HCT116 (cell line): ENCODE data around the gene VCAN. TPM values are rescaled to one million over a fixed set of nuclear protein-coding genes. Genes with fewer than 3 reads are reported as not detected.

ENCODE experiments used
- ATAC-seq: fragments of 200-7000 bp; cut with Tn5 transposase; 2 replicates; pipeline ENCODE4 v1.9.1; 2020; ENCODE audit warnings: mild to moderate bottlenecking, moderate library complexity
- BruUV-seq: library from RNA; stranded (reverse); fragments of 400-500 nt; replicated peaks from 2 replicates; lab custom pipeline; 2021; lab: Mats Ljungman, UMichigan
- CTCF ChIA-PET: fragments of 300-600 bp; sonication (Branson Sonifier 250); formaldehyde crosslinking; loops from one replicate; lab custom pipeline; 2021; ENCODE audit warnings: antibody characterized with exemption; lab: Charles Lee
- POLR2A ChIA-PET: fragments of 300-600, 350-600 bp; sonication (Branson Sonifier 250); formaldehyde crosslinking; loops from one replicate; lab custom pipeline; 2021; ENCODE audit warnings: antibody characterized with exemption; lab: Charles Lee
- RAD21 ChIA-PET, 2 experiments: fragments of 300-600 bp; sonication (Branson Sonifier 250); formaldehyde crosslinking; loops; one replicate each; lab custom pipeline; 2023; ENCODE audit warnings: low total read pairs in 2 of 2; ENCODE audit not compliant: uncharacterized antibody in 2 of 2, unreplicated experiment in 2 of 2, low non-redundant PET in 1 of 2; lab: Charles Lee
- DNase-seq: peaks from one replicate; pipeline ENCODE4 v3.0.0-alpha.2; 2010; ENCODE audit warnings: low read depth, low spot score
- H2AFZ ChIP-seq: fragments of 200-600 bp; shearing (Covaris generic), sonication (generic); 2 replicates; pipeline ENCODE4 v1.6.1; 2017; ENCODE audit warnings: low read depth, mixed run types, mixed read lengths, antibody characterized with exemption, low read length; ENCODE audit not compliant: poor library complexity, severe bottlenecking
- H3K27ac ChIP-seq: 2 replicates; pipeline ENCODE4 v1.5.1; 2012; ENCODE audit warnings: low read depth, low read length
- H3K27me3 ChIP-seq: fragments of 200-600 bp; sonication (generic); 2 replicates; pipeline ENCODE4 v1.6.1; 2016; ENCODE audit warnings: mixed run types, low read length, mixed read lengths; ENCODE audit not compliant: insufficient read depth
- H3K36me3 ChIP-seq, 2 experiments: fragments of 200-500 bp in 1 of 2; fragments of 200-600 bp in 1 of 2; sonication (Bioruptor generic) in 1 of 2; sonication (generic) in 1 of 2; 2 replicates each; pipeline versions ENCODE4 v1.5.1 to v1.6.1; 2014 to 2016; ENCODE audit warnings: low read length in 2 of 2, inconsistent platforms in 1 of 2, mixed read lengths in 1 of 2, mixed run types in 1 of 2; ENCODE audit not compliant: insufficient read depth in 2 of 2, control insufficient read depth in 1 of 2
- H3K4me1 ChIP-seq, 2 experiments: fragments of 200-600 bp in 1 of 2; sonication (generic) in 1 of 2; 2 replicates each; pipeline versions ENCODE4 v1.5.1 to v1.6.1; 2012 to 2017; ENCODE audit warnings: low read length in 2 of 2, inconsistent platforms in 1 of 2, mild to moderate bottlenecking in 1 of 2, mixed read lengths in 1 of 2, mixed run types in 1 of 2, moderate library complexity in 1 of 2; ENCODE audit not compliant: insufficient read depth in 2 of 2, control insufficient read depth in 1 of 2
- H3K4me2 ChIP-seq: fragments of 200-600 bp; sonication (generic); 2 replicates; pipeline ENCODE4 v1.6.1; 2017; ENCODE audit warnings: mixed run types, low read length, mixed read lengths
- H3K4me3 ChIP-seq, 2 experiments: fragments of 200-600 bp in 1 of 2; sonication (generic) in 1 of 2; replicated peaks in 1 of 2; 2 replicates each; pipeline ENCODE4 v1.5.1; 2011 to 2016; ENCODE audit warnings: low read length in 2 of 2, control low read depth in 1 of 2, low read depth in 1 of 2, mild to moderate bottlenecking in 1 of 2, mixed read lengths in 1 of 2, mixed run types in 1 of 2
- H3K79me2 ChIP-seq: fragments of 200-600 bp; sonication (generic); 2 replicates; pipeline ENCODE4 v1.6.1; 2017; ENCODE audit warnings: mild to moderate bottlenecking, mixed run types, low read length, moderate library complexity, mixed read lengths; ENCODE audit not compliant: insufficient read depth
- H3K9ac ChIP-seq: fragments of 200-600 bp; sonication (generic); 2 replicates; pipeline ENCODE4 v1.6.1; 2016; ENCODE audit warnings: low read length, mixed read lengths
- H3K9me2 ChIP-seq: fragments of 200-600 bp; sonication (generic), shearing (Covaris generic); 2 replicates; pipeline ENCODE4 v1.6.1; 2017; ENCODE audit warnings: mixed run types, mild to moderate bottlenecking, moderate library complexity; ENCODE audit not compliant: insufficient read depth
- H3K9me3 ChIP-seq, 2 experiments: fragments of 200-500 bp in 1 of 2; fragments of 200-600 bp in 1 of 2; sonication (Bioruptor generic) in 1 of 2; sonication (generic) in 1 of 2; 2 replicates each; pipeline ENCODE4 v1.6.1; 2014 to 2017; ENCODE audit warnings: low read length in 2 of 2, mixed read lengths in 2 of 2, inconsistent platforms in 1 of 2, low read depth in 1 of 2, mild to moderate bottlenecking in 1 of 2, mixed run types in 1 of 2, moderate library complexity in 1 of 2; ENCODE audit not compliant: control insufficient read depth in 1 of 2, insufficient read depth in 1 of 2
- H4K20me1 ChIP-seq: fragments of 200-600 bp; sonication (generic), shearing (Covaris generic); 2 replicates; pipeline ENCODE4 v1.6.1; 2017; ENCODE audit warnings: mixed run types, mild to moderate bottlenecking, moderate library complexity; ENCODE audit not compliant: insufficient read depth
- CBX3 ChIP-seq: IDR thresholded peaks from 2 replicates; pipeline ENCODE4 v1.6.1; 2012; ENCODE audit warnings: low read depth
- CEBPB ChIP-seq: IDR thresholded peaks from 2 replicates; pipeline ENCODE4 v1.6.1; 2012; ENCODE audit warnings: low read depth
- EGR1 ChIP-seq: IDR thresholded peaks from 2 replicates; pipeline ENCODE4 v1.6.1; 2012; ENCODE audit warnings: low read depth
- EZH2phosphoT487 ChIP-seq: fragments of 200-600 bp; IDR thresholded peaks from 2 replicates; pipeline ENCODE4 v1.6.1; 2018; ENCODE audit warnings: antibody characterized with exemption, borderline replicate concordance
- POLR2A ChIP-seq: IDR thresholded peaks from 2 replicates; pipeline ENCODE4 v1.7.0; 2011; ENCODE audit warnings: borderline replicate concordance; ENCODE audit not compliant: insufficient read depth, insufficient read length; ENCODE audit errors: extremely low read depth
- POLR2AphosphoS5 ChIP-seq: IDR thresholded peaks from 2 replicates; pipeline ENCODE4 v1.6.1; 2011; ENCODE audit warnings: mild to moderate bottlenecking, low read depth, low read length, moderate library complexity
- SIN3A ChIP-seq: IDR thresholded peaks from 2 replicates; pipeline ENCODE4 v1.6.1; 2012; ENCODE audit warnings: low read depth
- SRF ChIP-seq: IDR thresholded peaks from 2 replicates; pipeline ENCODE4 v1.6.1; 2012; ENCODE audit warnings: low read depth
- TCF7L2 ChIP-seq: IDR thresholded peaks from 2 replicates; pipeline ENCODE4 v1.7.0; 2011; ENCODE audit warnings: borderline replicate concordance, inconsistent platforms; ENCODE audit not compliant: insufficient read depth, insufficient read length; ENCODE audit errors: extremely low read depth
- YY1 ChIP-seq: IDR thresholded peaks from 2 replicates; pipeline ENCODE4 v1.6.1; 2011; ENCODE audit warnings: low read length, low read depth, moderate library complexity, mild to moderate bottlenecking; ENCODE audit not compliant: insufficient replicate concordance; ENCODE audit errors: extremely low read depth
- intact Hi-C: fragments of 100-400 bp; cut with micrococcal nuclease; formaldehyde crosslinking; loops from 2 replicates; pipeline ENCODE4 v1.10.0; 2022
- total RNA-seq: library from RNA; stranded (reverse); gene quantifications from one replicate; pipeline ENCODE4 v1.2.1, GENCODE V29; 2021; ENCODE audit not compliant: unreplicated experiment
- TF ChIP-seq, protein P1 (sequence below), 3 experiments: fragments of 200-600 bp in 1 of 3; sonication (generic) in 1 of 3; IDR thresholded peaks in 2 of 3; conservative IDR thresholded peaks in 1 of 3; 2 replicates each; pipeline ENCODE4 v1.5.1; 2012 to 2017; ENCODE audit warnings: low read depth in 2 of 3, low read length in 2 of 3, antibody characterized with exemption in 1 of 3, borderline replicate concordance in 1 of 3, control low read depth in 1 of 3, mild to moderate bottlenecking in 1 of 3, mixed read lengths in 1 of 3, mixed run types in 1 of 3, moderate library complexity in 1 of 3; ENCODE audit not compliant: insufficient read depth in 1 of 3
- TF ChIP-seq, protein P2 (sequence below): IDR thresholded peaks from 2 replicates; pipeline ENCODE4 v1.6.1; 2012; ENCODE audit warnings: low read depth
- TF ChIP-seq, protein P3 (sequence below): IDR thresholded peaks from 2 replicates; pipeline ENCODE4 v1.6.1; 2012
- TF ChIP-seq, protein P4 (sequence below): IDR thresholded peaks from 2 replicates; pipeline ENCODE4 v1.6.1; 2011; ENCODE audit warnings: mild to moderate bottlenecking, low read length, moderate library complexity; ENCODE audit not compliant: insufficient replicate concordance; ENCODE audit errors: extremely low read depth

VCAN gene
- total RNA-seq, 1 experiment from 2014 or later, result 49.9 TPM

DNA sequence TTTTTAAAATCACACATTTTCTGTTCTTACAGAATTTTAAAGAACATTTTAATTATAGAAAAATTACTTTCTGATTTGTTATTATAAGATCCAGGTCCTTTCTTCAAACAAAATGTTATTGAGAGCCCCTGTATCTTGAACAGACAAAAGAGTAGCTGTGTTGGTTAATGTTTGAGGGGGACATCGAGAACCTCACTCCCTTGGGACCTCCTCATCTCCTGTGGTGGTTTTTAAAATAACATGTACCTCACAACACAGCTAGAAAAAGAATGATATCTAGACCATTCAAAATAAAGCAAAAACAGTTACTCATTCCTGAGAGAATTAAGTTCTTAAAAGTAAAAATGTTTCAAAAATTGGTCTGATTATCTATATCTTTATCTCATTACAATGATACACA is 54.7 kb downstream of the VCAN start:
- Histone ChIP-seq H4K20me1 (no peaks in the 10 kb centered on the region), H3K4me1 (no peaks in the 10 kb centered on the region), H3K9ac (no peak overlapping the region), H3K9me3 (no peaks in the 10 kb centered on the region), H3K4me2 (no peak overlapping the region), H3K79me2 (no peaks in the 10 kb centered on the region), H3K27me3 (no peaks in the 10 kb centered on the region), H2AFZ (no peak overlapping the region), H3K9me2 (no peaks in the 10 kb centered on the region), H3K27ac (no peak overlapping the region), H3K36me3 (no peaks in the 10 kb centered on the region), H3K4me3 (no peak overlapping the region)
- ChIA-PET POLR2A (no interaction called here), RAD21 (no interaction called here), CTCF (no interaction called here)
- TF ChIP-seq CBX3, result no peak
- no peak for TF ChIP-seq SIN3A
- no peak for TF ChIP-seq EZH2phosphoT487
- TF ChIP-seq, protein P1, sequence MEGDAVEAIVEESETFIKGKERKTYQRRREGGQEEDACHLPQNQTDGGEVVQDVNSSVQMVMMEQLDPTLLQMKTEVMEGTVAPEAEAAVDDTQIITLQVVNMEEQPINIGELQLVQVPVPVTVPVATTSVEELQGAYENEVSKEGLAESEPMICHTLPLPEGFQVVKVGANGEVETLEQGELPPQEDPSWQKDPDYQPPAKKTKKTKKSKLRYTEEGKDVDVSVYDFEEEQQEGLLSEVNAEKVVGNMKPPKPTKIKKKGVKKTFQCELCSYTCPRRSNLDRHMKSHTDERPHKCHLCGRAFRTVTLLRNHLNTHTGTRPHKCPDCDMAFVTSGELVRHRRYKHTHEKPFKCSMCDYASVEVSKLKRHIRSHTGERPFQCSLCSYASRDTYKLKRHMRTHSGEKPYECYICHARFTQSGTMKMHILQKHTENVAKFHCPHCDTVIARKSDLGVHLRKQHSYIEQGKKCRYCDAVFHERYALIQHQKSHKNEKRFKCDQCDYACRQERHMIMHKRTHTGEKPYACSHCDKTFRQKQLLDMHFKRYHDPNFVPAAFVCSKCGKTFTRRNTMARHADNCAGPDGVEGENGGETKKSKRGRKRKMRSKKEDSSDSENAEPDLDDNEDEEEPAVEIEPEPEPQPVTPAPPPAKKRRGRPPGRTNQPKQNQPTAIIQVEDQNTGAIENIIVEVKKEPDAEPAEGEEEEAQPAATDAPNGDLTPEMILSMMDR (IDR thresholded peaks at IDR 0.05 in 2 of 3, conservative IDR thresholded peaks at IDR 0.05 in 1 of 3; ENCODE audit: borderline replicate concordance in 1 of 3, insufficient read depth in 1 of 3, low read depth in 2 of 3, low read length in 2 of 3), result no peak
- no peak for TF ChIP-seq CEBPB
- TF ChIP-seq, protein P2, sequence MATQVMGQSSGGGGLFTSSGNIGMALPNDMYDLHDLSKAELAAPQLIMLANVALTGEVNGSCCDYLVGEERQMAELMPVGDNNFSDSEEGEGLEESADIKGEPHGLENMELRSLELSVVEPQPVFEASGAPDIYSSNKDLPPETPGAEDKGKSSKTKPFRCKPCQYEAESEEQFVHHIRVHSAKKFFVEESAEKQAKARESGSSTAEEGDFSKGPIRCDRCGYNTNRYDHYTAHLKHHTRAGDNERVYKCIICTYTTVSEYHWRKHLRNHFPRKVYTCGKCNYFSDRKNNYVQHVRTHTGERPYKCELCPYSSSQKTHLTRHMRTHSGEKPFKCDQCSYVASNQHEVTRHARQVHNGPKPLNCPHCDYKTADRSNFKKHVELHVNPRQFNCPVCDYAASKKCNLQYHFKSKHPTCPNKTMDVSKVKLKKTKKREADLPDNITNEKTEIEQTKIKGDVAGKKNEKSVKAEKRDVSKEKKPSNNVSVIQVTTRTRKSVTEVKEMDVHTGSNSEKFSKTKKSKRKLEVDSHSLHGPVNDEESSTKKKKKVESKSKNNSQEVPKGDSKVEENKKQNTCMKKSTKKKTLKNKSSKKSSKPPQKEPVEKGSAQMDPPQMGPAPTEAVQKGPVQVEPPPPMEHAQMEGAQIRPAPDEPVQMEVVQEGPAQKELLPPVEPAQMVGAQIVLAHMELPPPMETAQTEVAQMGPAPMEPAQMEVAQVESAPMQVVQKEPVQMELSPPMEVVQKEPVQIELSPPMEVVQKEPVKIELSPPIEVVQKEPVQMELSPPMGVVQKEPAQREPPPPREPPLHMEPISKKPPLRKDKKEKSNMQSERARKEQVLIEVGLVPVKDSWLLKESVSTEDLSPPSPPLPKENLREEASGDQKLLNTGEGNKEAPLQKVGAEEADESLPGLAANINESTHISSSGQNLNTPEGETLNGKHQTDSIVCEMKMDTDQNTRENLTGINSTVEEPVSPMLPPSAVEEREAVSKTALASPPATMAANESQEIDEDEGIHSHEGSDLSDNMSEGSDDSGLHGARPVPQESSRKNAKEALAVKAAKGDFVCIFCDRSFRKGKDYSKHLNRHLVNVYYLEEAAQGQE, result no peak
- TF ChIP-seq, protein P3, sequence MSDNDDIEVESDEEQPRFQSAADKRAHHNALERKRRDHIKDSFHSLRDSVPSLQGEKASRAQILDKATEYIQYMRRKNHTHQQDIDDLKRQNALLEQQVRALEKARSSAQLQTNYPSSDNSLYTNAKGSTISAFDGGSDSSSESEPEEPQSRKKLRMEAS, result no peak
- no peak for TF ChIP-seq POLR2AphosphoS5
- no peak for TF ChIP-seq EGR1
- no peak for TF ChIP-seq POLR2A
- no peak for TF ChIP-seq SRF
- TF ChIP-seq YY1, result no peak
- no peak for TF ChIP-seq TCF7L2
- TF ChIP-seq, protein P4, sequence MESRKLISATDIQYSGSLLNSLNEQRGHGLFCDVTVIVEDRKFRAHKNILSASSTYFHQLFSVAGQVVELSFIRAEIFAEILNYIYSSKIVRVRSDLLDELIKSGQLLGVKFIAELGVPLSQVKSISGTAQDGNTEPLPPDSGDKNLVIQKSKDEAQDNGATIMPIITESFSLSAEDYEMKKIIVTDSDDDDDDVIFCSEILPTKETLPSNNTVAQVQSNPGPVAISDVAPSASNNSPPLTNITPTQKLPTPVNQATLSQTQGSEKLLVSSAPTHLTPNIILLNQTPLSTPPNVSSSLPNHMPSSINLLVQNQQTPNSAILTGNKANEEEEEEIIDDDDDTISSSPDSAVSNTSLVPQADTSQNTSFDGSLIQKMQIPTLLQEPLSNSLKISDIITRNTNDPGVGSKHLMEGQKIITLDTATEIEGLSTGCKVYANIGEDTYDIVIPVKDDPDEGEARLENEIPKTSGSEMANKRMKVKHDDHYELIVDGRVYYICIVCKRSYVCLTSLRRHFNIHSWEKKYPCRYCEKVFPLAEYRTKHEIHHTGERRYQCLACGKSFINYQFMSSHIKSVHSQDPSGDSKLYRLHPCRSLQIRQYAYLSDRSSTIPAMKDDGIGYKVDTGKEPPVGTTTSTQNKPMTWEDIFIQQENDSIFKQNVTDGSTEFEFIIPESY, result no peak
- ATAC-seq, result no peak
- no TSS peak for BruUV-seq
- intact Hi-C loops, result no loop called here
- DNase-seq, result no peak
